SHP77 treated with DMSO at 0.1 percent for 48 hours (cell line): ENCODE data around the gene KDM4E.
"Not testable (repeated sequence)": the region's sequence is repeated elsewhere in the genome, so short reads cannot be mapped to it uniquely, and the experiment has no call there.

Experiments
- DNase-seq: peaks from one replicate; lab custom pipeline; 2025; lab: John Stamatoyannopoulos, UW

The KDM4E gene

GRCh38 chr11:95024958-95025357, at the start of gene KDM4E:
Gene KDM4E (plus strand): TSS chr11:95025258. CDS start chr11:95025558, 300 bp downstream.
- no peak for DNase-seq

GRCh38 chr11:94975599-94975998, 49.5 kb upstream of the KDM4E start:
- DNase-seq: no peak

GRCh38 chr11:94987378-94987777, 37.7 kb upstream of the KDM4E start:
- DNase-seq: no peak

GRCh38 chr11:94988748-94989147, 36.3 kb upstream of the KDM4E start:
- no peak for DNase-seq

GRCh38 chr11:94993400-94993943, 31.6 kb upstream of the KDM4E start:
- no peak for DNase-seq

GRCh38 chr11:94997437-94997836, 27.6 kb upstream of the KDM4E start:
- no peak for DNase-seq

- DNase-seq: no peak
Measured at GRCh38 chr11:94998285-94998684, 26.8 kb upstream of the KDM4E start.

- DNase-seq: no peak
Measured at GRCh38 chr11:95003716-95004115, 21.3 kb upstream of the KDM4E start.

- no peak for DNase-seq
Measured at GRCh38 chr11:95005642-95006041, 19.4 kb upstream of the KDM4E start.

- no peak for DNase-seq
Measured at GRCh38 chr11:95011376-95011775, 13.7 kb upstream of the KDM4E start.

GRCh38 chr11:95014184-95014821, 10.8 kb upstream of the KDM4E start:
- no peak for DNase-seq

- DNase-seq: no peak
Measured at GRCh38 chr11:95016139-95016538, 8.9 kb upstream of the KDM4E start.

GRCh38 chr11:95021468-95021867, 3.6 kb upstream of the KDM4E start:
- DNase-seq: not testable (repeated sequence)

- not testable (repeated sequence) for DNase-seq
Measured at GRCh38 chr11:95025594-95025993, 536 bp downstream of the KDM4E start.

GRCh38 chr11:95028357-95028756, 3.3 kb downstream of the KDM4E start:
- no peak for DNase-seq

- no peak for DNase-seq
Measured at GRCh38 chr11:95033051-95033450, 8.0 kb downstream of the KDM4E start.

- no peak for DNase-seq
Measured at GRCh38 chr11:95035316-95035715, 10.3 kb downstream of the KDM4E start.

- DNase-seq: not testable (repeated sequence)
Measured at GRCh38 chr11:95037356-95038035, 12.4 kb downstream of the KDM4E start.

GRCh38 chr11:95042239-95042638, 17.2 kb downstream of the KDM4E start:
- no peak for DNase-seq

GRCh38 chr11:95042906-95043305, 17.8 kb downstream of the KDM4E start:
- no peak for DNase-seq

- no peak for DNase-seq
Measured at GRCh38 chr11:95044010-95044409, 19.0 kb downstream of the KDM4E start.

- DNase-seq: no peak
Measured at GRCh38 chr11:95045812-95046211, 20.8 kb downstream of the KDM4E start.

- DNase-seq: not testable (repeated sequence)
Measured at GRCh38 chr11:95049122-95049521, 24.1 kb downstream of the KDM4E start, which contains the start of gene KDM4F. Gene KDM4F (plus strand): TSS chr11:95049422.
